ENCODE measurements around the gene IL10RA.

The IL10RA gene

DNA sequence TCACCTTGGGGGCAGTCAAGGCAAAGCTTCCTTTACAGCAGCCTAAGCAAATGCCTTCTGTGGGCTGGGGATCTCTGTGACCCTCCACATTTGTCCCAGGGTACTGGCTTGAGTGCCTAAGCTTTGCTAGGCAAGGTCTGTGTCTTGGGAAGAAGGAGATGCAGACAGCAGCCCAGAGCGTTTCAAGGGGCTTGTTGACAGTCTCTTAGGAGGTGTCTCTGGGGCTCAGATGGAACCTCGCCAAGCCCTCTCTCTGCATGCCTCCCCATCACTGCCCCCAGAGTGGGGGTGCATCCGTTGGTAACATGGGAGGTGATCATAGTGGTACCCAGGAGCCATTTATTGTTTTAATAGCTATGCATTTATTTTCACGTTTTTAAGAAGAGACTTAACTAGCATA is 61.6 kb downstream of the IL10RA start:
- no peak for DNase-seq

DNA sequence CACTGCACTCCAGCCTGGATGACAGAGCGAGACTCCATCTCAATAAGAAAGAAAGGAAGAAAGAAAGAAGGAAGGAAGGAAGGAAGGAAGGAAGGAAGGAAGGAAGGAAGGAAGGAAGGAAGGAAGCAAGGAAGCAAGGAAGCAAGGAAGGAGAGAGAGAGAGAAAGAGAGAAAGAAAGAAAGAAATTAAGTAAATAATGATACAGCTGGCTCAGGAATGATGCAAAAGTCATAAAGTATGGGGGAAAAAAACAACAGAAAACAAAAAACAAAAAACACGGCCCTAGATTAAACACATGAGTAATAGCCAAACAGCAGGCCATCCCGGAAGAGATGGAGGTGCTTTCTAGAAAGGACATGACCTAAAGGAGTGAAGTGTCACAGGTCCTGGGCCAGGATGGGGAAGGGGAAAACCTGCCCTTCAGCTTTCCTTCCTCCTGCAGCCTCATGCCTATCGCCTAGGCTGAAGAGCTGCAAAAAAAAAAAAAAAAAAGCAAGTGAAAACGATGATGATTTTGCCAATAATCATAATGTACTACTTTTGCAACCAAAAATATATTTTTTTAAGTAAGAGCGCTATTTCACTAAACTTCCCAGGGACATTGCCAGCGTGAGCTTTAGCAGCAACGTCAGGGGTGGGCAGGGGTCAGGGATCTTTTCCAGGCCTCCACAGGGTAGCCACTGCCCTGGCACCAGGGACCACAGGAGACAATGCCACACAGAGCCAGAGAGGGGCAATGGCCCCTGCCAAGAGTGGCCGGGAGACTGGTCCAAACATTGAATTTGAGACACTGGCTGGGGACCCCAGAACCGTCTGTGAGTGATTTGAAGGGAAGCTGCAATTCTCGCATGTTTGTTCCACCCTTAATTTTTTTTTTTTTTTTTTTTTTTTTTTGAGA is 62.5 kb downstream of the IL10RA start:
- no peak for DNase-seq

DNA sequence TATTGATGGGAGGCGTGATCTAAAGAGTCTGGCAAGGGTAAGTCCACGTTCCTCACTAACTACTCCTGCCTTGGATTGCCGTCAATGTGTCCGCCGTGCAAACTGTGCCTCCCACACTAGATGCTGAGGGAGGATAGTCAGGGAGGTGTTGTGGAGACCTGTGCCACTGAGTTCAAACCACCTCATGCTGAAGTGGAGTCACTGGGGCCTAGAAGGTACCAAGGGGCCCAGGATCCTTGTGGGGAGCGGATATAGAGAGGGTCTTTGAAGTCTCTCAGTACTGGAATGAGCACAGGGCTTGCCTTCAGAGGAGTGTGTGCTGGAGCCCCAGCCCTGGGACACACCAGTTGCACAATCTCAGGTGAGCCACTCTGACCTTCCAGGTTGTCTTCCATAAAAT is 63.6 kb downstream of the IL10RA start:
- no peak for DNase-seq

DNA sequence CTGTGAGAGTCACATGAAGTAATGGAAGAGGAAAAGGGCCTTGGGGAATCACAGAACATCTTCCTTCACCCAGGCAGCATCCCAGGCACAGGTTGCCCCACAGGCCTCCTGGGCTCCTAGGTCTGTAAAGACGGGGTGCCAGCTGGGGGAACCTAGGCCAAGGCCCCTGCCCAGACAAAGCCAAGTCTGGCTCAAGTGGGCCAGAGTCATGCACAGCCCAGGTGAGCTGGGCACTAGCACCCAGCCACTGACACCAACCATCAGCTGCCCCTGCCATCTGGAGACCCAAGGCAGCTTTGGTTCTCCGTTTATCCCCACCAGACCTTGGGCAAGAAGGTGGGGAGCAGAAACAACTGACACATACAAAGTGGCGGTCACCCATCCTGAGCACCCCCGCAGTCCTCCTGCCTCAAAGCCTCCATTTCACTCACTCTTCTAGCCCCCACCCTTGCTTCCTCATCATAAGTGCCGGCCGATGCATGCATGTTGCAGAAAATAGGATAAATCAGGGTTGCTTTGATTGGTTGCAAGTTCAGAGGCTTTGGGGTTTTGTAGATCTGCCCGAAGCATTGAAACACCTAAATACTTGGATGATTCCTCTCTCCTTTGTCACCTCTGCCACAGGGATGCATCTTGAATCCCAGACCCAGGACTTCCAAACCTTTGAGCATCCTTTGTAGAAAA is 64.2 kb downstream of the IL10RA start:
- no peak for DNase-seq

Measured in fibroblast of skin of back (primary cell).